HepG2 (cell line): ENCODE measurements around the gene RAP2A. TPM values are rescaled to one million over a fixed set of nuclear protein-coding genes. Genes with fewer than 3 reads are reported as not detected.

Experiments used
- ATM ChIP-seq: fragments of 450-650 bp; IDR thresholded peaks from 2 replicates; pipeline ENCODE4 v1.7.1; 2017; ENCODE audit warnings: mild to moderate bottlenecking, borderline replicate concordance
- FOXP4 ChIP-seq: sonication (generic); formaldehyde crosslinking; IDR thresholded peaks from 2 replicates; pipeline ENCODE4 v1.4.0; 2020; ENCODE audit warnings: missing genetic modification reagents
- KLF16 ChIP-seq, 2 experiments: sonication (generic) in 1 of 2; formaldehyde crosslinking in 1 of 2; IDR thresholded peaks; 2 replicates each; pipeline versions ENCODE4 v1.6.1 to v1.8.0; 2016 to 2023; ENCODE audit warnings: missing genetic modification reagents in 2 of 2, missing compliant biosample characterization in 1 of 2
- MTF1 ChIP-seq: sonication (generic); formaldehyde crosslinking; IDR thresholded peaks from 2 replicates; pipeline ENCODE4 v1.5.0; 2020; ENCODE audit warnings: missing genetic modification reagents
- NCOA1 ChIP-seq: sonication (generic); formaldehyde crosslinking; IDR thresholded peaks from 2 replicates; pipeline ENCODE4 v1.9.0; 2021; ENCODE audit warnings: missing genetic modification reagents
- RARA ChIP-seq: IDR thresholded peaks from 2 replicates; pipeline ENCODE4 v1.6.1; 2016; ENCODE audit warnings: missing genetic modification reagents, missing compliant biosample characterization
- RBM22 ChIP-seq: fragments of 200-400 bp; formaldehyde crosslinking; optimal IDR thresholded peaks from 2 replicates; pipeline ENCODE3; 2017; ENCODE audit warnings: mild to moderate bottlenecking, low read length, moderate library complexity
- SNRNP70 ChIP-seq: fragments of 200-400 bp; formaldehyde crosslinking; IDR thresholded peaks from 2 replicates; pipeline ENCODE4 v1.6.1; 2017; ENCODE audit warnings: mild to moderate bottlenecking, low read depth, low read length, moderate library complexity
- ZNF143 ChIP-seq: sonication (generic); formaldehyde crosslinking; IDR thresholded peaks from 2 replicates; pipeline ENCODE4 v1.4.0; 2020; ENCODE audit warnings: missing genetic modification reagents
- ZNF224 ChIP-seq: sonication (generic); formaldehyde crosslinking; IDR thresholded peaks from 2 replicates; pipeline ENCODE4 v1.5.0; 2020; ENCODE audit warnings: mild to moderate bottlenecking, missing genetic modification reagents
- ZNF350 ChIP-seq: sonication (generic); formaldehyde crosslinking; IDR thresholded peaks from 2 replicates; pipeline ENCODE4 v1.4.0; 2020; ENCODE audit warnings: mild to moderate bottlenecking, low read depth, missing genetic modification reagents, borderline replicate concordance
- ZNF563 ChIP-seq: sonication (generic); formaldehyde crosslinking; IDR thresholded peaks from 2 replicates; pipeline ENCODE4 v1.8.0; 2022; ENCODE audit warnings: mild to moderate bottlenecking, moderate library complexity, missing genetic modification reagents
- ZNF687 ChIP-seq: sonication (generic); formaldehyde crosslinking; IDR thresholded peaks from 2 replicates; pipeline ENCODE4 v1.5.1; 2020; ENCODE audit warnings: mild to moderate bottlenecking, missing genetic modification reagents, moderate library complexity
- ZNF790 ChIP-seq: sonication (generic); formaldehyde crosslinking; IDR thresholded peaks from 2 replicates; pipeline ENCODE4 v1.8.0; 2022; ENCODE audit warnings: missing genetic modification reagents, mild to moderate bottlenecking, borderline replicate concordance
- polyA plus RNA-seq, 8 experiments: library from polyadenylated mRNA; depleted of rRNA in 3 of 8; stranded (reverse) in 7 of 8; unstranded in 1 of 8; fragments of >200 nt; fragmentation: Illumina TruSeq in 4 of 8; extraction: Trizol in 4 of 8; gene quantifications; 2 replicates each; pipeline versions ENCODE4 v1.2.1 to v1.2.3, GENCODE V29; 2011 to 2016; ENCODE audit warnings: low read depth in 4 of 8, missing spikeins in 1 of 8, mixed read lengths in 1 of 8; ENCODE audit not compliant: insufficient read depth in 1 of 8
- total RNA-seq, 5 experiments: library from RNA; depleted of rRNA; stranded (reverse); fragments of >200 nt; fragmentation: Illumina TruSeq; extraction: Trizol; gene quantifications; 2 replicates each; pipeline ENCODE4 v1.2.3, GENCODE V29; 2016; ENCODE audit warnings: low read depth in 1 of 5
- TF ChIP-seq, protein P1 (sequence below): sonication (generic); formaldehyde crosslinking; IDR thresholded peaks from 2 replicates; pipeline ENCODE4 v1.4.0; 2020; ENCODE audit warnings: mild to moderate bottlenecking, missing genetic modification reagents
- TF ChIP-seq, protein P2 (sequence below): sonication (generic); formaldehyde crosslinking; IDR thresholded peaks from 2 replicates; pipeline ENCODE4 v1.4.0; 2020; ENCODE audit warnings: missing genetic modification reagents, borderline replicate concordance
- TF ChIP-seq, protein P3 (sequence below): sonication (generic); formaldehyde crosslinking; IDR thresholded peaks from 2 replicates; pipeline ENCODE4 v1.5.1; 2020; ENCODE audit warnings: mild to moderate bottlenecking, moderate library complexity, missing genetic modification reagents

RAP2A gene
- total and polyA plus RNA-seq, 2 of the 13 experiments (the other 11 are each of a cell fraction or from before 2014, with no cell fraction given): 9.9 to 23.1 TPM

GRCh38 chr13:97433727-97434396, at the start of gene RAP2A (continued):
- TF ChIP-seq ZNF687 (CRISPR knock-in tag) (peak; percentile 60), ZNF143 (peak; percentile 83), ZNF224 (CRISPR knock-in tag) (no peak), ZNF563 (CRISPR knock-in tag) (no peak; the same call in 1 of the 2 replicates), ZNF790 (CRISPR knock-in tag) (no peak; the same call in 1 of the 2 replicates), ZNF350 (CRISPR knock-in tag) (no peak), KLF16 (CRISPR knock-in tag; IDR thresholded peaks at IDR 0.05) (no peak), RARA (CRISPR knock-in tag) (no peak), SNRNP70 (no peak), MTF1 (CRISPR knock-in tag) (no peak), FOXP4 (0 out of 2 replicates have a peak, but pooled peaks have one; percentile 33), ATM (no peak), NCOA1 (CRISPR knock-in tag) (no peak), RBM22 (no peak)
- TF ChIP-seq, protein P1, sequence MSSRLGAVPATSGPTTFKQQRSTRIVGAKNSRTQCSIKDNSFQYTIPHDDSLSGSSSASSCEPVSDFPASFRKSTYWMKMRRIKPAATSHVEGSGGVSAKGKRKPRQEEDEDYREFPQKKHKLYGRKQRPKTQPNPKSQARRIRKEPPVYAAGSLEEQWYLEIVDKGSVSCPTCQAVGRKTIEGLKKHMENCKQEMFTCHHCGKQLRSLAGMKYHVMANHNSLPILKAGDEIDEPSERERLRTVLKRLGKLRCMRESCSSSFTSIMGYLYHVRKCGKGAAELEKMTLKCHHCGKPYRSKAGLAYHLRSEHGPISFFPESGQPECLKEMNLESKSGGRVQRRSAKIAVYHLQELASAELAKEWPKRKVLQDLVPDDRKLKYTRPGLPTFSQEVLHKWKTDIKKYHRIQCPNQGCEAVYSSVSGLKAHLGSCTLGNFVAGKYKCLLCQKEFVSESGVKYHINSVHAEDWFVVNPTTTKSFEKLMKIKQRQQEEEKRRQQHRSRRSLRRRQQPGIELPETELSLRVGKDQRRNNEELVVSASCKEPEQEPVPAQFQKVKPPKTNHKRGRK (CRISPR knock-in tag): no peak
- TF ChIP-seq, protein P2, sequence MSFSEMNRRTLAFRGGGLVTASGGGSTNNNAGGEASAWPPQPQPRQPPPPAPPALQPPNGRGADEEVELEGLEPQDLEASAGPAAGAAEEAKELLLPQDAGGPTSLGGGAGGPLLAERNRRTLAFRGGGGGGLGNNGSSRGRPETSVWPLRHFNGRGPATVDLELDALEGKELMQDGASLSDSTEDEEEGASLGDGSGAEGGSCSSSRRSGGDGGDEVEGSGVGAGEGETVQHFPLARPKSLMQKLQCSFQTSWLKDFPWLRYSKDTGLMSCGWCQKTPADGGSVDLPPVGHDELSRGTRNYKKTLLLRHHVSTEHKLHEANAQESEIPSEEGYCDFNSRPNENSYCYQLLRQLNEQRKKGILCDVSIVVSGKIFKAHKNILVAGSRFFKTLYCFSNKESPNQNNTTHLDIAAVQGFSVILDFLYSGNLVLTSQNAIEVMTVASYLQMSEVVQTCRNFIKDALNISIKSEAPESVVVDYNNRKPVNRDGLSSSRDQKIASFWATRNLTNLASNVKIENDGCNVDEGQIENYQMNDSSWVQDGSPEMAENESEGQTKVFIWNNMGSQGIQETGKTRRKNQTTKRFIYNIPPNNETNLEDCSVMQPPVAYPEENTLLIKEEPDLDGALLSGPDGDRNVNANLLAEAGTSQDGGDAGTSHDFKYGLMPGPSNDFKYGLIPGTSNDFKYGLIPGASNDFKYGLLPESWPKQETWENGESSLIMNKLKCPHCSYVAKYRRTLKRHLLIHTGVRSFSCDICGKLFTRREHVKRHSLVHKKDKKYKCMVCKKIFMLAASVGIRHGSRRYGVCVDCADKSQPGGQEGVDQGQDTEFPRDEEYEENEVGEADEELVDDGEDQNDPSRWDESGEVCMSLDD (CRISPR knock-in tag): no peak
- TF ChIP-seq, protein P3, sequence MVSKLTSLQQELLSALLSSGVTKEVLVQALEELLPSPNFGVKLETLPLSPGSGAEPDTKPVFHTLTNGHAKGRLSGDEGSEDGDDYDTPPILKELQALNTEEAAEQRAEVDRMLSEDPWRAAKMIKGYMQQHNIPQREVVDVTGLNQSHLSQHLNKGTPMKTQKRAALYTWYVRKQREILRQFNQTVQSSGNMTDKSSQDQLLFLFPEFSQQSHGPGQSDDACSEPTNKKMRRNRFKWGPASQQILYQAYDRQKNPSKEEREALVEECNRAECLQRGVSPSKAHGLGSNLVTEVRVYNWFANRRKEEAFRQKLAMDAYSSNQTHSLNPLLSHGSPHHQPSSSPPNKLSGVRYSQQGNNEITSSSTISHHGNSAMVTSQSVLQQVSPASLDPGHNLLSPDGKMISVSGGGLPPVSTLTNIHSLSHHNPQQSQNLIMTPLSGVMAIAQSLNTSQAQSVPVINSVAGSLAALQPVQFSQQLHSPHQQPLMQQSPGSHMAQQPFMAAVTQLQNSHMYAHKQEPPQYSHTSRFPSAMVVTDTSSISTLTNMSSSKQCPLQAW (CRISPR knock-in tag): peak; percentile 6; the same call in 1 of the 2 replicates
